ENCODE data around the gene KCND3. TPM values are rescaled to one million over a fixed set of nuclear protein-coding genes. Genes with fewer than 3 reads are reported as not detected.

KCND3 gene
- total and polyA plus RNA-seq, 2 experiments from 2014 or later = 0.10 to 0.18 TPM

DNA sequence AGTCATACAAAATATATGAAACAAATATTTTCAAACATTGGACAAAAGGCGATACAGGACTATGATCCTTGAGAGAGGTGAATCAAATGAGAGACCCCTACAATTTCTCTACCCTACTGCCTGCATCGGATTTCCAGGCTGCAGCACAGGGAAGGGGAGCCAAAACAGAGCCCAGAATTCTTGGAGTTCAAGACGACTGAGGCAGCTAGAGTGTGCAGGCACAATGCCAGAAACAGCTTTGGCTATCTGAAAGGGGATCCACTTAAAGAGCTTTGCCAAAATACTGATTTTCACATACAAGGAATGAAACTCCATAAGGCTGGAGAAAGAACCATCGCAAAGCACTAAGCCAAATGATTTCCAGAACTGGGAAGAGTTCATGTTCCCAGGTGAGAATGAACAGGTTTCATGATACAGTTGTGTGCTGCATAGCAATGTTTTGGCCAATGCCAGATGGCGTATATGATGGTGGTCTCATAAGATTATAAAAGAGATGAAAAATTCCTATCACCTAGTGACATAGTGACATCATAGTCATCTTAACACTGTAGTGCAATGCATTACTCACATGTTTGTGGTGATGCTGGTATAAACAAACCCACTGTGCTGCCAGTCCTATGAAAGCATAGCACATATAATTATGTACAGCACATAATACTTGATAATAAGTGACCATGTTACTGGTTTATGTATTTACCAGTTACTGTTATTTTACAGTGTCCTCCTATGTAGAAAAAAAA is 77.5 kb downstream of the KCND3 start:
- Histone ChIP-seq H3K4me3 (no peak overlapping the region), H2AFZ (no peak overlapping the region), H3K27ac (ENCODE audit: low read depth) (no peak overlapping the region), H3F3A (replicated peaks; ENCODE audit: low read depth) (no peaks in the 10 kb centered on the region), H3K36me3 (ENCODE audit: insufficient read depth) (no peaks in the 10 kb centered on the region), H3K9me2 (ENCODE audit: insufficient read depth) (peaks cover 7% of the 10 kb centered on the region; the same call in 1 of the 2 replicates), H3K27me3 (ENCODE audit: insufficient read depth) (no peaks in the 10 kb centered on the region), H3K4me1 (ENCODE audit: insufficient read depth) (peaks cover 18% of the 10 kb centered on the region), H3K79me2 (replicated peaks; ENCODE audit: insufficient read depth) (no peaks in the 10 kb centered on the region), H4K20me1 (replicated peaks; ENCODE audit: insufficient read depth) (no peaks in the 10 kb centered on the region), H3K4me2 (no peak overlapping the region)
- Mint-ChIP-seq H3K27me3 (ENCODE audit: insufficient read depth, low read depth, poor library complexity) (peaks cover 4% of the 10 kb centered on the region), H3K36me3 (ENCODE audit: low read depth) (no peaks in the 10 kb centered on the region), H3K4me3 (no peak overlapping the region), H3K27ac (no peak overlapping the region), H3K4me1 (peaks cover 26% of the 10 kb centered on the region), H3K9me3 (no peaks in the 10 kb centered on the region; the same call in 2 of the 3 replicates)
- ATAC-seq (no peak), DNase-seq (ENCODE audit: low spot score) (no peak)
- TF ChIP-seq ZNF114 (CRISPR knock-in tag; IDR thresholded peaks at IDR 0.05) (no peak), POLR2AphosphoS5 (IDR thresholded peaks at IDR 0.05; ENCODE audit: low read depth) (no peak), EZH2phosphoT487 (IDR thresholded peaks at IDR 0.05; ENCODE audit: unreplicated experiment) (no peak), CREB1 (CRISPR knock-in tag; IDR thresholded peaks at IDR 0.05; ENCODE audit: low read depth) (no peak)

DNA sequence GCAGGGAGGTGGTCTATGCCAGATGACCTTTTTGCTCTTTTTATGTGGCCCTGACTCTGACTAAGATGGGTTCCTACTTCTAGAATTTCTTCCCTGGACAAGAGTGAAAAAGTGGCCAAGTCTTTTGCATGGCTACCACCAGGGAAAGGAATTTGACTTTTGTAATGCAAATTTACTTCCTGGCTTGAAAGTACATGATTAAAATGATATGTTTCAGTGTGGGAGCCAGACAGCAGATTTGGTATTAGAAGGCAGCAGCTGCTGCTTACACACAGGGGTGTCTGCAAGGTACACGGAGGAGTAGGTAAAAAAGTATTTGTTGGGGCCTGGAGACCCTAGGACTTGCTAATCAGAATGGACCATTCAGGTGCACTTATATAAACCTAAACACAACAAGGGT is 78.4 kb downstream of the KCND3 start:
- Mint-ChIP-seq H3K9me3 (no peaks in the 10 kb centered on the region; the same call in 2 of the 3 replicates), H3K4me3 (no peak overlapping the region), H3K4me1 (peaks cover 26% of the 10 kb centered on the region), H3K27ac (no peak overlapping the region), H3K36me3 (ENCODE audit: low read depth) (no peaks in the 10 kb centered on the region), H3K27me3 (ENCODE audit: insufficient read depth, low read depth, poor library complexity) (peaks cover 4% of the 10 kb centered on the region)
- ATAC-seq = no peak
- DNase-seq (ENCODE audit: low spot score) = peak; percentile 34
- H3K4me3 ChIP-seq = no peak overlapping the region
- H3K9me2 ChIP-seq (ENCODE audit: insufficient read depth) = peaks cover 7% of the 10 kb centered on the region; the same call in 1 of the 2 replicates
- no peak overlapping the region for H3K27ac ChIP-seq (ENCODE audit: low read depth)
- no peaks in the 10 kb centered on the region for H4K20me1 ChIP-seq (replicated peaks; ENCODE audit: insufficient read depth)
- no peak overlapping the region for H3K4me2 ChIP-seq
- H3K4me1 ChIP-seq (ENCODE audit: insufficient read depth) = peaks cover 18% of the 10 kb centered on the region
- no peak overlapping the region for H2AFZ ChIP-seq
- no peaks in the 10 kb centered on the region for H3F3A ChIP-seq (replicated peaks; ENCODE audit: low read depth)
- no peaks in the 10 kb centered on the region for H3K27me3 ChIP-seq (ENCODE audit: insufficient read depth)
- H3K79me2 ChIP-seq (replicated peaks; ENCODE audit: insufficient read depth) = no peaks in the 10 kb centered on the region
- no peaks in the 10 kb centered on the region for H3K36me3 ChIP-seq (ENCODE audit: insufficient read depth)
- TF ChIP-seq POLR2AphosphoS5 (IDR thresholded peaks at IDR 0.05; ENCODE audit: low read depth) (no peak), ETS1 (IDR thresholded peaks at IDR 0.05) (no peak), EZH2 (IDR thresholded peaks at IDR 0.05; ENCODE audit: low read depth, unreplicated experiment) (no peak), CREB1 (CRISPR knock-in tag; IDR thresholded peaks at IDR 0.05; ENCODE audit: low read depth) (no peak), NANOG (IDR thresholded peaks at IDR 0.05; ENCODE audit: borderline replicate concordance) (no peak), ZNF331 (CRISPR knock-in tag; IDR thresholded peaks at IDR 0.05; ENCODE audit: low read depth) (no peak), ZNF114 (CRISPR knock-in tag; IDR thresholded peaks at IDR 0.05) (no peak)
- TF ChIP-seq, protein P1, sequence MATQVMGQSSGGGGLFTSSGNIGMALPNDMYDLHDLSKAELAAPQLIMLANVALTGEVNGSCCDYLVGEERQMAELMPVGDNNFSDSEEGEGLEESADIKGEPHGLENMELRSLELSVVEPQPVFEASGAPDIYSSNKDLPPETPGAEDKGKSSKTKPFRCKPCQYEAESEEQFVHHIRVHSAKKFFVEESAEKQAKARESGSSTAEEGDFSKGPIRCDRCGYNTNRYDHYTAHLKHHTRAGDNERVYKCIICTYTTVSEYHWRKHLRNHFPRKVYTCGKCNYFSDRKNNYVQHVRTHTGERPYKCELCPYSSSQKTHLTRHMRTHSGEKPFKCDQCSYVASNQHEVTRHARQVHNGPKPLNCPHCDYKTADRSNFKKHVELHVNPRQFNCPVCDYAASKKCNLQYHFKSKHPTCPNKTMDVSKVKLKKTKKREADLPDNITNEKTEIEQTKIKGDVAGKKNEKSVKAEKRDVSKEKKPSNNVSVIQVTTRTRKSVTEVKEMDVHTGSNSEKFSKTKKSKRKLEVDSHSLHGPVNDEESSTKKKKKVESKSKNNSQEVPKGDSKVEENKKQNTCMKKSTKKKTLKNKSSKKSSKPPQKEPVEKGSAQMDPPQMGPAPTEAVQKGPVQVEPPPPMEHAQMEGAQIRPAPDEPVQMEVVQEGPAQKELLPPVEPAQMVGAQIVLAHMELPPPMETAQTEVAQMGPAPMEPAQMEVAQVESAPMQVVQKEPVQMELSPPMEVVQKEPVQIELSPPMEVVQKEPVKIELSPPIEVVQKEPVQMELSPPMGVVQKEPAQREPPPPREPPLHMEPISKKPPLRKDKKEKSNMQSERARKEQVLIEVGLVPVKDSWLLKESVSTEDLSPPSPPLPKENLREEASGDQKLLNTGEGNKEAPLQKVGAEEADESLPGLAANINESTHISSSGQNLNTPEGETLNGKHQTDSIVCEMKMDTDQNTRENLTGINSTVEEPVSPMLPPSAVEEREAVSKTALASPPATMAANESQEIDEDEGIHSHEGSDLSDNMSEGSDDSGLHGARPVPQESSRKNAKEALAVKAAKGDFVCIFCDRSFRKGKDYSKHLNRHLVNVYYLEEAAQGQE (IDR thresholded peaks at IDR 0.05; ENCODE audit: unreplicated experiment) = no peak
- TF ChIP-seq, protein P2, sequence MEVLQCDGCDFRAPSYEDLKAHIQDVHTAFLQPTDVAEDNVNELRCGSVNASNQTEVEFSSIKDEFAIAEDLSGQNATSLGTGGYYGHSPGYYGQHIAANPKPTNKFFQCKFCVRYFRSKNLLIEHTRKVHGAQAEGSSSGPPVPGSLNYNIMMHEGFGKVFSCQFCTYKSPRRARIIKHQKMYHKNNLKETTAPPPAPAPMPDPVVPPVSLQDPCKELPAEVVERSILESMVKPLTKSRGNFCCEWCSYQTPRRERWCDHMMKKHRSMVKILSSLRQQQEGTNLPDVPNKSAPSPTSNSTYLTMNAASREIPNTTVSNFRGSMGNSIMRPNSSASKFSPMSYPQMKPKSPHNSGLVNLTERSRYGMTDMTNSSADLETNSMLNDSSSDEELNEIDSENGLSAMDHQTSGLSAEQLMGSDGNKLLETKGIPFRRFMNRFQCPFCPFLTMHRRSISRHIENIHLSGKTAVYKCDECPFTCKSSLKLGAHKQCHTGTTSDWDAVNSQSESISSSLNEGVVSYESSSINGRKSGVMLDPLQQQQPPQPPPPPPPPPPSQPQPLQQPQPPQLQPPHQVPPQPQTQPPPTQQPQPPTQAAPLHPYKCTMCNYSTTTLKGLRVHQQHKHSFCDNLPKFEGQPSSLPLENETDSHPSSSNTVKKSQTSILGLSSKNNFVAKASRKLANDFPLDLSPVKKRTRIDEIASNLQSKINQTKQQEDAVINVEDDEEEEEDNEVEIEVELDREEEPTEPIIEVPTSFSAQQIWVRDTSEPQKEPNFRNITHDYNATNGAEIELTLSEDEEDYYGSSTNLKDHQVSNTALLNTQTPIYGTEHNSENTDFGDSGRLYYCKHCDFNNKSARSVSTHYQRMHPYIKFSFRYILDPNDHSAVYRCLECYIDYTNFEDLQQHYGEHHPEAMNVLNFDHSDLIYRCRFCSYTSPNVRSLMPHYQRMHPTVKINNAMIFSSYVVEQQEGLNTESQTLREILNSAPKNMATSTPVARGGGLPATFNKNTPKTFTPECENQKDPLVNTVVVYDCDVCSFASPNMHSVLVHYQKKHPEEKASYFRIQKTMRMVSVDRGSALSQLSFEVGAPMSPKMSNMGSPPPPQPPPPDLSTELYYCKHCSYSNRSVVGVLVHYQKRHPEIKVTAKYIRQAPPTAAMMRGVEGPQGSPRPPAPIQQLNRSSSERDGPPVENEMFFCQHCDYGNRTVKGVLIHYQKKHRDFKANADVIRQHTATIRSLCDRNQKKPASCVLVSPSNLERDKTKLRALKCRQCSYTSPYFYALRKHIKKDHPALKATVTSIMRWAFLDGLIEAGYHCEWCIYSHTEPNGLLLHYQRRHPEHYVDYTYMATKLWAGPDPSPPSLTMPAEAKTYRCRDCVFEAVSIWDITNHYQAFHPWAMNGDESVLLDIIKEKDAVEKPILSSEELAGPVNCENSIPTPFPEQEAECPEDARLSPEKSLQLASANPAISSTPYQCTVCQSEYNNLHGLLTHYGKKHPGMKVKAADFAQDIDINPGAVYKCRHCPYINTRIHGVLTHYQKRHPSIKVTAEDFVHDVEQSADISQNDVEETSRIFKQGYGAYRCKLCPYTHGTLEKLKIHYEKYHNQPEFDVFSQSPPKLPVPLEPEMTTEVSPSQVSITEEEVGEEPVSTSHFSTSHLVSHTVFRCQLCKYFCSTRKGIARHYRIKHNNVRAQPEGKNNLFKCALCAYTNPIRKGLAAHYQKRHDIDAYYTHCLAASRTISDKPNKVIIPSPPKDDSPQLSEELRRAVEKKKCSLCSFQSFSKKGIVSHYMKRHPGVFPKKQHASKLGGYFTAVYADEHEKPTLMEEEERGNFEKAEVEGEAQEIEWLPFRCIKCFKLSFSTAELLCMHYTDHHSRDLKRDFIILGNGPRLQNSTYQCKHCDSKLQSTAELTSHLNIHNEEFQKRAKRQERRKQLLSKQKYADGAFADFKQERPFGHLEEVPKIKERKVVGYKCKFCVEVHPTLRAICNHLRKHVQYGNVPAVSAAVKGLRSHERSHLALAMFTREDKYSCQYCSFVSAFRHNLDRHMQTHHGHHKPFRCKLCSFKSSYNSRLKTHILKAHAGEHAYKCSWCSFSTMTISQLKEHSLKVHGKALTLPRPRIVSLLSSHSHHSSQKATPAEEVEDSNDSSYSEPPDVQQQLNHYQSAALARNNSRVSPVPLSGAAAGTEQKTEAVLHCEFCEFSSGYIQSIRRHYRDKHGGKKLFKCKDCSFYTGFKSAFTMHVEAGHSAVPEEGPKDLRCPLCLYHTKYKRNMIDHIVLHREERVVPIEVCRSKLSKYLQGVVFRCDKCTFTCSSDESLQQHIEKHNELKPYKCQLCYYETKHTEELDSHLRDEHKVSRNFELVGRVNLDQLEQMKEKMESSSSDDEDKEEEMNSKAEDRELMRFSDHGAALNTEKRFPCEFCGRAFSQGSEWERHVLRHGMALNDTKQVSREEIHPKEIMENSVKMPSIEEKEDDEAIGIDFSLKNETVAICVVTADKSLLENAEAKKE (CRISPR knock-in tag; IDR thresholded peaks at IDR 0.05) = no peak
